Karpas-422 (cell line): Measurements from ENCODE around the gene TSPAN9. TPM values are rescaled to one million over a fixed set of nuclear protein-coding genes. Genes with fewer than 3 reads are reported as not detected.

Experiments
- DNase-seq: peaks from one replicate; pipeline ENCODE4 v3.0.0-alpha.2; 2015
- H2AFZ ChIP-seq: fragments of 200-600 bp; sonication (generic); 2 replicates; pipeline ENCODE4 v1.6.1; 2014; ENCODE audit warnings: antibody characterized with exemption, low read length, mixed read lengths
- H3K27ac ChIP-seq: fragments of 200-600 bp; sonication (generic); 2 replicates; pipeline ENCODE4 v1.5.1; 2014; ENCODE audit warnings: mild to moderate bottlenecking, low read length, moderate library complexity
- H3K27me3 ChIP-seq: fragments of 200-600 bp; sonication (generic); 2 replicates; pipeline ENCODE4 v1.6.1; 2014; ENCODE audit warnings: low read length, mixed read lengths
- H3K36me3 ChIP-seq: fragments of 200-600 bp; sonication (generic); 2 replicates; pipeline ENCODE4 v1.6.1; 2014; ENCODE audit warnings: low read length, mixed read lengths; ENCODE audit not compliant: insufficient read depth
- H3K4me1 ChIP-seq: fragments of 200-600 bp; sonication (generic); 2 replicates; pipeline ENCODE4 v1.6.1; 2014; ENCODE audit warnings: mild to moderate bottlenecking, low read length, mixed read lengths
- H3K4me2 ChIP-seq: fragments of 200-600 bp; sonication (generic); 2 replicates; pipeline ENCODE4 v1.6.1; 2014; ENCODE audit warnings: low read length, low read depth, mild to moderate bottlenecking; ENCODE audit not compliant: poor library complexity, severe bottlenecking
- H3K4me3 ChIP-seq: fragments of 200-600 bp; sonication (generic); 2 replicates; pipeline ENCODE4 v1.5.1; 2014; ENCODE audit warnings: mild to moderate bottlenecking, antibody characterized with exemption, low read length, mixed read lengths
- H3K79me2 ChIP-seq: fragments of 200-600 bp; sonication (generic); 2 replicates; pipeline ENCODE4 v1.6.1; 2014; ENCODE audit warnings: mild to moderate bottlenecking, low read length, mixed read lengths
- H3K9ac ChIP-seq: fragments of 200-600 bp; sonication (generic); 2 replicates; pipeline ENCODE4 v1.6.0; 2014; ENCODE audit warnings: low read length
- H3K9me2 ChIP-seq: fragments of 200-600 bp; sonication (generic), shearing (Covaris generic); replicated peaks from 2 replicates; pipeline ENCODE4 v1.6.0; 2014; ENCODE audit warnings: mild to moderate bottlenecking, low read length, moderate library complexity; ENCODE audit not compliant: insufficient read depth
- H3K9me3 ChIP-seq: fragments of 300-700, 200-600 bp; sonication (generic); 2 replicates; pipeline ENCODE4 v1.6.1; 2014; ENCODE audit warnings: low read length, mixed read lengths
- H4K20me1 ChIP-seq: fragments of 200-600 bp; sonication (generic); 2 replicates; pipeline ENCODE4 v1.6.1; 2014; ENCODE audit warnings: mild to moderate bottlenecking, antibody characterized with exemption, low read length, low read depth; ENCODE audit not compliant: insufficient read depth
- total RNA-seq: library from RNA; depleted of rRNA; stranded (reverse); fragments of >200 nt; shearing (Covaris generic); gene quantifications from 2 replicates; pipeline ENCODE4 v1.2.3, GENCODE V29; 2014; ENCODE audit warnings: low replicate concordance

The TSPAN9 gene
- total RNA-seq, 1 experiment from 2014 or later, result 2.0 TPM

GRCh38 chr12:3284405-3284804, 207.2 kb downstream of the TSPAN9 start:
- no peaks in the 10 kb centered on the region for H3K36me3 ChIP-seq
- H3K9ac ChIP-seq, result no peak overlapping the region
- no peak overlapping the region for H3K4me3 ChIP-seq
- H4K20me1 ChIP-seq, result no peaks in the 10 kb centered on the region
- H3K4me2 ChIP-seq, result no peak overlapping the region
- H3K27ac ChIP-seq, result no peak overlapping the region
- no peaks in the 10 kb centered on the region for H3K79me2 ChIP-seq
- no peaks in the 10 kb centered on the region for H3K4me1 ChIP-seq
- DNase-seq, result no peak
- no peaks in the 10 kb centered on the region for H3K9me2 ChIP-seq
- no peak overlapping the region for H2AFZ ChIP-seq
- no peaks in the 10 kb centered on the region for H3K27me3 ChIP-seq
- H3K9me3 ChIP-seq, result no peaks in the 10 kb centered on the region

- Histone ChIP-seq H3K27me3 (no peaks in the 10 kb centered on the region), H3K9me3 (no peaks in the 10 kb centered on the region), H2AFZ (no peak overlapping the region), H3K27ac (no peak overlapping the region), H3K79me2 (no peaks in the 10 kb centered on the region), H3K4me1 (no peaks in the 10 kb centered on the region), H3K4me2 (no peak overlapping the region), H3K4me3 (no peak overlapping the region), H3K9me2 (no peaks in the 10 kb centered on the region), H3K36me3 (no peaks in the 10 kb centered on the region), H4K20me1 (no peaks in the 10 kb centered on the region), H3K9ac (no peak overlapping the region)
- DNase-seq, result no peak
Measured at GRCh38 chr12:3285570-3285969, 208.4 kb downstream of the TSPAN9 start.

- Histone ChIP-seq H3K27me3 (no peaks in the 10 kb centered on the region), H3K27ac (no peak overlapping the region), H2AFZ (no peak overlapping the region), H3K4me1 (no peaks in the 10 kb centered on the region), H3K79me2 (no peaks in the 10 kb centered on the region), H3K4me3 (no peak overlapping the region), H3K4me2 (no peak overlapping the region), H4K20me1 (no peaks in the 10 kb centered on the region), H3K9me2 (no peaks in the 10 kb centered on the region), H3K36me3 (no peaks in the 10 kb centered on the region), H3K9me3 (no peaks in the 10 kb centered on the region), H3K9ac (no peak overlapping the region)
- no peak for DNase-seq
Measured at GRCh38 chr12:3288690-3289089, 211.5 kb downstream of the TSPAN9 start.

GRCh38 chr12:3289702-3290101, 212.5 kb downstream of the TSPAN9 start:
- no peak overlapping the region for H3K27ac ChIP-seq

GRCh38 chr12:3291939-3292338, 214.8 kb downstream of the TSPAN9 start:
- no peak overlapping the region for H3K4me3 ChIP-seq
- H3K36me3 ChIP-seq, result no peaks in the 10 kb centered on the region
- no peaks in the 10 kb centered on the region for H3K4me1 ChIP-seq
- H4K20me1 ChIP-seq, result no peaks in the 10 kb centered on the region
- H3K4me2 ChIP-seq, result no peak overlapping the region
- no peaks in the 10 kb centered on the region for H3K9me3 ChIP-seq
- H3K27me3 ChIP-seq, result no peaks in the 10 kb centered on the region
- no peak overlapping the region for H2AFZ ChIP-seq
- H3K9ac ChIP-seq, result no peak overlapping the region
- H3K9me2 ChIP-seq, result no peaks in the 10 kb centered on the region
- H3K27ac ChIP-seq, result no peak overlapping the region
- no peak for DNase-seq
- no peaks in the 10 kb centered on the region for H3K79me2 ChIP-seq

More at GRCh38 chr12:3289702-3290101, 212.5 kb downstream of the TSPAN9 start:
- Histone ChIP-seq H3K9ac (no peak overlapping the region), H4K20me1 (no peaks in the 10 kb centered on the region), H3K4me1 (no peaks in the 10 kb centered on the region), H3K9me3 (no peaks in the 10 kb centered on the region), H3K4me3 (no peak overlapping the region), H3K27me3 (no peaks in the 10 kb centered on the region), H3K4me2 (no peak overlapping the region), H3K36me3 (no peaks in the 10 kb centered on the region), H3K79me2 (no peaks in the 10 kb centered on the region), H2AFZ (no peak overlapping the region), H3K9me2 (no peaks in the 10 kb centered on the region)
- no peak for DNase-seq

GRCh38 chr12:3292677-3293412, 215.7 kb downstream of the TSPAN9 start:
- H3K27ac ChIP-seq, result no peak overlapping the region
- H3K9me3 ChIP-seq, result no peaks in the 10 kb centered on the region
- no peaks in the 10 kb centered on the region for H3K4me1 ChIP-seq

GRCh38 chr12:3293446-3294161, 216.4 kb downstream of the TSPAN9 start:
- Histone ChIP-seq H3K9ac (no peak overlapping the region), H3K4me2 (no peak overlapping the region), H3K9me3 (no peaks in the 10 kb centered on the region), H4K20me1 (no peaks in the 10 kb centered on the region), H3K4me3 (no peak overlapping the region), H3K4me1 (no peaks in the 10 kb centered on the region), H2AFZ (no peak overlapping the region), H3K9me2 (no peaks in the 10 kb centered on the region), H3K27me3 (no peaks in the 10 kb centered on the region), H3K36me3 (no peaks in the 10 kb centered on the region), H3K27ac (no peak overlapping the region), H3K79me2 (no peaks in the 10 kb centered on the region)
- DNase-seq, result no peak

More at GRCh38 chr12:3292677-3293412, 215.7 kb downstream of the TSPAN9 start:
- Histone ChIP-seq H3K79me2 (no peaks in the 10 kb centered on the region), H3K4me2 (no peak overlapping the region), H3K36me3 (no peaks in the 10 kb centered on the region), H2AFZ (no peak overlapping the region), H3K4me3 (no peak overlapping the region), H3K27me3 (no peaks in the 10 kb centered on the region), H3K9ac (no peak overlapping the region), H3K9me2 (no peaks in the 10 kb centered on the region), H4K20me1 (no peaks in the 10 kb centered on the region)
- no peak for DNase-seq

GRCh38 chr12:3294481-3294911, 217.3 kb downstream of the TSPAN9 start:
- Histone ChIP-seq H4K20me1 (no peaks in the 10 kb centered on the region), H3K36me3 (no peaks in the 10 kb centered on the region), H3K79me2 (no peaks in the 10 kb centered on the region), H3K9ac (no peak overlapping the region), H3K4me2 (no peak overlapping the region), H3K4me1 (no peaks in the 10 kb centered on the region), H3K4me3 (no peak overlapping the region), H3K9me3 (no peaks in the 10 kb centered on the region), H2AFZ (no peak overlapping the region), H3K27me3 (no peaks in the 10 kb centered on the region), H3K9me2 (no peaks in the 10 kb centered on the region), H3K27ac (no peak overlapping the region)
- DNase-seq, result no peak
